Astrocyte of the cerebellum (primary cell): ENCODE data around the gene STK17A.
"Not testable (repeated sequence)": the region's sequence is repeated elsewhere in the genome, so short reads cannot be mapped to it uniquely, and the experiment has no call there.

Experiments used
- DNase-seq: peaks from one replicate; pipeline ENCODE4 v3.0.0-alpha.2; 2011; ENCODE audit warnings: low read depth
- H3K4me3 ChIP-seq: 2 replicates; pipeline ENCODE4 v1.5.1; 2011; ENCODE audit warnings: mild to moderate bottlenecking, low read depth, low read length, moderate library complexity
- CTCF ChIP-seq: IDR thresholded peaks from 2 replicates; pipeline ENCODE4 v1.5.1; 2012; ENCODE audit warnings: low read length, low read depth, moderate library complexity, mild to moderate bottlenecking; ENCODE audit errors: missing control alignments
- in situ Hi-C: cut with HindIII; loops from 2 replicates; pipeline ENCODE4 v1.10.0; 2017; ENCODE audit warnings: low sequenced_read_pairs

The STK17A gene

GRCh38 chr7:43592326-43592725 lies 9.4 kb downstream of the STK17A start:
- in situ Hi-C loops: no loop called here
- no peak for DNase-seq
- no peak for TF ChIP-seq CTCF

DNA sequence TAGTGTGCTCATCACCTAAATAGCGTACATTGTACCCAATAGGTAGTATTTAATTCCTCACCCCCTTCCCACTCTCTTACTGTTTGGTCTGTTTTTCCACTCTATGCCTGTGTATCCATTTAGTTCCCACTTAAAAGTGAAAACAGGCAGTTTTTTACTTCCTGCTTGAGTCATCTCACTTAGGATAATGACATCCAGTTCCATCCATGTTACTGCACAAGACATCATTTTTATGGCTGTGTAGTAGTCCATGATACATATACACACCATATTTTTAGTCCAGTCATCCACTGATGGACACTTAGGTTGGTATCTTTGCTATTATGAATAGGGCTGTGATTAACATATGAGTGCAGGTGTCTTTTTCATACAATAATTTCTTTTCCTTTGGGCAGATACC lies 10.1 kb downstream of the STK17A start:
- in situ Hi-C loops: no loop called here
- no peak overlapping the region for H3K4me3 ChIP-seq
- DNase-seq: no peak
- TF ChIP-seq CTCF: no peak

More at GRCh38 chr7:43592326-43592725, 9.4 kb downstream of the STK17A start:
- H3K4me3 ChIP-seq: no peak overlapping the region

GRCh38 chr7:43594020-43594419 lies 11.1 kb downstream of the STK17A start:
- in situ Hi-C loops: no loop called here
- H3K4me3 ChIP-seq: no peak overlapping the region
- no peak for DNase-seq
- TF ChIP-seq CTCF: no peak

DNA sequence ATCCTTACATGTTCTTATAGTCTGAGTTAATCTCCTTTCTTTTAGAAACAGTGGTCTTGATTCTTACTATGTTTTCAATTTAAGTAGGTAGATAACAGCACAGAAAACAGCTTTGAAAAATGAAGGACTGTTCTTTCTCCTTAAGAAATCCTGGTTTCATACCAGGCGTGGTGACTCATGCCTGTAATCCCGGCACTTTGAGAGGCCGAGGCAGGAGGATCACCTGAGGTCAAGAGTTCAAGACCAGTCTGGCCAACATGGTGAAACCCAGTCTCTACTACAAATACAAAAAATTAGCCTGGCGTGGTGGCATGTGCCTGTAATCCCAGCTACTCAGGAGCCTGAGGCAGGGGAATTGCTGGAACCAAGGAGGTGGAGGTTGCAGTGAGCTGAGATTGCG lies 13.5 kb downstream of the STK17A start:
- DNase-seq, in situ Hi-C loops, H3K4me3 ChIP-seq: not testable (repeated sequence)

GRCh38 chr7:43600056-43600455 lies 17.1 kb downstream of the STK17A start:
- H3K4me3 ChIP-seq: no peak overlapping the region
- in situ Hi-C loops: no loop called here
- DNase-seq: no peak
- no peak for TF ChIP-seq CTCF

- no peak for DNase-seq
- in situ Hi-C loops: no loop called here
- H3K4me3 ChIP-seq: no peak overlapping the region
- TF ChIP-seq CTCF: no peak
Measured at GRCh38 chr7:43602256-43602655, 19.3 kb downstream of the STK17A start.

- H3K4me3 ChIP-seq: no peak overlapping the region
- no peak for TF ChIP-seq CTCF
- in situ Hi-C loops: no loop called here
- DNase-seq: no peak
Measured at GRCh38 chr7:43604251-43604650, 21.3 kb downstream of the STK17A start.
